NCI-H2227 (cell line): ENCODE results near the gene TMEM203.

ENCODE experiments used
- DNase-seq: peaks from one replicate; lab custom pipeline; 2025; ENCODE audit not compliant: unreplicated experiment; lab: John Stamatoyannopoulos, UW

TMEM203 gene

DNA sequence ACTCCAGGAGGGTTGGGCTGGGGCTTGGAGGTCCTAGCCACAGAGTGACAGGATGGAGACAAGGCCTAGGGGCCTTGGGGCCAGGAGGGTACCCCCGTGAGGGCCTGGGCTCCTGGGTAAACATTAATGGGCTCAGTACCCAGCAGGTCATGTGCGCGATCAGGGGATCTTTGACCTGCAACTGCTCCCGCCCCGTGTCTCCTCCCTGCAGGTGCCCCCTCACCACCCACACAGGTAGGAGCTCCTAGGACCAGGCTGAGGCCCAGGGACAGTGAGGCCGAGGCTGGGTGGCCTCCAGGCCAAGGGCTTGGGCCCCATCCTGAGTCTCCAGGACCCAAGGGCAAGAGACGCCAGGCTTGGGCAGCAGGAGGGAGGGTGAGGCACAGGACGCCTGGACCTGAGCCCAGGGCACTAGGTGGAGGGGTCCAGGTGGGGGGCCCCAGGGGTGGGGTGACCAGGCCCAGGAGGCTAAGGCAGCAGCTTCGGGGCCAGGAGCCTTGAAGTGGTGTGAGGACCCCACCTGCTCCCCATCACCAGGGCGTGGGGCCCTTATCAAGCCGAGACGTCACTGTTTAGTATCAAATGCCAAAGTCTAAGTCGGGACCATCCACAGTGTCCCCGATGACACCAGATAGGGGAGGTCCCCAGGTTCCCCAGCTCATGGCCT, 25.4 kb upstream of the TMEM203 start, which contains the start of gene SLC34A3:
Gene SLC34A3 (plus strand): TSS at position 197 of the 667 bp plus-strand sequence. CDS start 802 bp downstream, outside the sequence.
- no peak for DNase-seq

DNA sequence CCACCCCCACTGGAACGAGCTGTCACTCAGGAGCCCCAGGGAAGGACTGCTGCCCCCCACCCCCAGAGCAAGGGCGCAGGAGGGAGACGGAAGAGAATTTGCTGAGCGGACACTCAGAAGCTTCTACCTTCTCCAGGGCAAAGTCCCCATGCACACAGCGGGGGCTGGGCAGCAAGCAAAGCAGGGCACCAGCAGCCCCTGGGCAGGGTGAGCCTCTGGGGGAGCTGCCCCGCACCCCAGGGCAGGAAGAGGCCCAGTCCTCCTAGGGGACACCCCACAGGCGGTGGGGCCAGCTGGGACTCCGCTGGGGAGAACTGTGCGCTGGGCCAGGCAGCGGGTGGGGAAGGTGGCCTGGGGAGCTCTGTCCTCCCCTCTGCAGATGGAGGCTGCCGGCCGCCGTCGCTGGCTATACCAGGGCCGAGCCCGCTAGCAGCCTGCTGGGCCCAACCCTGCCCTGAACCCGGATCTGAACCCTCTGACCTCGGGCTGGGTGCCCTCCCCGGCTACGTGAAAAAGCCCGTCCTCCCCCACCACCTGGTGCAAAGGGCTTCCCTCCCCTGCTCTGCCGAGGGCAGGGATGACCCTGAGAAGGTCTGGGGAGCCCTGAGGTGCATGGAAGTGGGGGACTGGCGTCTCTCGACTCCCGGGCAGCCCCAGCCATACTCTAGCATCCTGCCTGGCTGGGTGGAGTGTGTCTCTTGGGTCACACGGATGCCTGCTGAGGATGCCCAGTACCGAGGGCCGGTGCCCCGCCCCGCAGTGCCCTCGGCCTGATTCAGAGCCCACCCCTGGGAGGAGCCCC, 24.7 kb upstream of the TMEM203 start:
- no peak for DNase-seq

DNA sequence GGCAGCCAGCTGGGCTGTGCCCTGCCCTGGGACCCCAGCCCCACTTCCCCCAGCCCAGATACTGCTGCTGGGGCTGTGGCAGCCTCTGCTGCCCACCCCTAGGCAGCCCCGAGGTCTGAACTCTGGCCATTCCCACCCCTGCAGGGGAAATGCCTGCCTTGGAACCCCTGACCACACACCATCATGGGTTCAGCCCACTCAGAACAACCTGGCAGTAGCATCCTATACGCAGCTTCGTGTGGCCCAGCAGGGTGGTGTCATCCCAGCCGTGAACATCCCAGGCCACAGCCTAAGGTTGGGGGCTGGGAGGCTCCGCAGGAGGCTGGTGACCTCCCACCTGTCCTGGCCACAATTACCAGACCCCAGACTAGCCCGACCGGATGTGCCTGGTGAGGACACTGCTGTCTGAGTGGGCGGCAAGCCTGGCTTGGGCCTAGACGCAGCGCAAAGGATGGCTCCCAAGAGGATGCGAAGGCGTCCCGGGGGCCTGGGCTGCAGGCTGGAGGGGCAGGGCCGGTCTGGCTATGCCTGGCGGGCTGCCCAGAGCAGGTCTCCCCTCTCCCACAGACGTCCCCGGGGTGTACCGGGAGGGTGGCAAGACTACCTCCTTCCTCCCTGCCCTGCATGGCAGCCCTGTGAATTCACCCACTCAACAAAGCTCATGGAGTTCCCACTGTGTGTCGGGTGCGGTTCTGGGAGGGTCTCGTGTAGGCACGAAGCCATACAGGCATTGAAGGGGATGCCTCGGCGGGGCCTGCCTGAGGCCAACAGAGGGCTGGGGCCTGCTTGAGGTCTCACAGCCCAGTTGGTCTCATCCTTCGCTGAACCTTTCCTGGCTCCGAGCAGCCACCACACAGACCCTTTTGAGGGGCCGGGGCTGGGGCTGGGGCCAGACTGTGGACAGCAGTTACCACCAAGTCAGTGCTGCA, 23.8 kb upstream of the TMEM203 start:
- DNase-seq = no peak

DNA sequence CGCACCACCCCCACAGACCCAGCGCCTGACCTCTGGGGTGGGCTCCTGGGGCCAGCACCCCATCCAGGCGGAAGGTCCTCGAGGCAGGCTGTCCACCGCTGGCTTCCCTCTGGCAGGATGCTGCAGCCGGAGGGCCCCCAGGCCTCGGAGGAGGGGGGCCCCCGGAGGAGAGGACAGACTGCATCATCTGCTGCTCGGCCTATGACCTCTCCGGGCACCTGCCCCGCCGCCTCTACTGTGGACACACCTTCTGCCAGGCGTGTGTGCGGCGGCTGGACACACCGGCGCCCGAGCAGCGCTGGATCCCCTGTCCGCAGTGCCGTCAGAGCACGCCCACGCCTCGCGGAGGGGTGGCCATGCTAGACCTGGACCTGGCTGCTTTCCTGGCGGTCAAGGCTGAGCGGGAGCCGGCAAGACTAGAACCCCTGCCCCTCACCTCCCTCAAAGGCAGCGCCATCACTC, 23.1 kb upstream of the TMEM203 start:
- DNase-seq = no peak

DNA sequence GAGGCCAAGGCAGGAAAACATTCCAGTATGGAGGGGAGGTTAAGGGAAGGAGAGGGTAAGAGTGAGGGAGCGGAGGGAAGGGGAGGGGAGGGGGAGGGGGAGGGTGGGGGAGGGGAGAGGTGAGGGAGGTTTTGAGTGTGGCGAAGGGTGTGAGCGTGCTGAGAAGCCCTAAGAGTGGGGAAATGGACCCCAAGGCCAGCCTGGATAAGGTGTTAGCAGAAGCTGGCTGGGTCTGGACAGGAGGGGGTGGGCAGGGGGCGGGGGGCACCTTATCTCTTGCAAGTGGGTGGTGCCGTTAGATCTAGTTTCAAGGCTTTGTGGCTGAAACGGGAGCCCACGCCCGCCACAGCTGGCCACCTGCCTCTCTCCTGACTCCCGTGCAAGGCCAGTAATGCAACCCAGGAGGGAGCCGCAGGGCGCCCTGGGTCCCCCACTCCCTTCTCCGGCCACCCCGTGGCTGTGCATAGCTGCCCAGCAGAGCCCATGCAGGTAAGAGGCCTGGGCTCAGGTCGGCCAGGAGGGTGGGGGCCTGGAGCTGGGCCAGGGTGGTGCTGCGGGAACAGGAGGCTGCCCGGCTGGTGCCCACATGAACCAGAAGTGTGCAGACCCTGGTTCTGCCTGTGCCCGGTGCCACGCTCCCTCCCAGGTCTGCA, 22.5 kb upstream of the TMEM203 start:
- DNase-seq = no peak

DNA sequence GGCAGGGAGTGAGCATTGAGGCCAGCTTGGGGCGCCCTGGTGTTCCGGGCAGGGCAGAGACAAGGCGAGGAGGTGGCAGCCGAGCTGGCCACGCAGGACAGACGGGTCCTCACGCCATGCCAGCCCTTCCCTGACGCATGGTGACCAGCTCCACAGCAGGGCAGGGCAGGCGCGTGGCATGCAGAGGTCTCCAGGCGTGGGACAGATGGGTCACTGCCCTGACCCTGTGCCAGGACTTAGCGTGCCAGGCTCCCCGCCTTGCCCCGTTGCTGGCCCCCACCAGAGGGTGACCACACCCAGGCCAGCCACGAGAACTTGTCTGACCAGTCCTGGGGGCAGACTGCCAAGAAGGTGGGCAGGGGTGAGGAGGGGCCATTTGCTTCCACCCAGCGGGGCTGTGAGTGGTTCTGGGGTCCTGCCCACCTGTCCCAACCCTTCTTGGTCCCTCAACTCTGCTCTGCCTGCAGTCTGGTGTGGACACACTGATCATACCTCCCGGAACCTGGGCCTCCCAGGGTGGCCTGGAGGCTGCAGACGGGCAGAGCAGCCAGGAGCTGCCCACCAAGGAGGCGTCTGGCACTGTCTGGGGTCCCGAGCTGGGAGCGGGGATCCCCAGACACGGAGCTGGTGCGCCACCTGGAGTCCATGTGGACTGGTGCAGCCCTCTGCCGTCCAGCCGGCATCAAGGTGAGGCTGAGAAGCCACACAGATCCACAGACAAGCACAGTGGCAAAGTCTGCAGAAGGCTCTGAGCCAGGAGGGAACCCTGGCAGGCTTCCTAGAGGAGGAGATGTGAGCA, 21.8 kb upstream of the TMEM203 start, which contains the start of gene RNF224:
Gene RNF224 (plus strand): TSS at position 449 of the 799 bp plus-strand sequence. CDS start 834 bp downstream, outside the sequence.
- DNase-seq = peak; percentile 77

DNA sequence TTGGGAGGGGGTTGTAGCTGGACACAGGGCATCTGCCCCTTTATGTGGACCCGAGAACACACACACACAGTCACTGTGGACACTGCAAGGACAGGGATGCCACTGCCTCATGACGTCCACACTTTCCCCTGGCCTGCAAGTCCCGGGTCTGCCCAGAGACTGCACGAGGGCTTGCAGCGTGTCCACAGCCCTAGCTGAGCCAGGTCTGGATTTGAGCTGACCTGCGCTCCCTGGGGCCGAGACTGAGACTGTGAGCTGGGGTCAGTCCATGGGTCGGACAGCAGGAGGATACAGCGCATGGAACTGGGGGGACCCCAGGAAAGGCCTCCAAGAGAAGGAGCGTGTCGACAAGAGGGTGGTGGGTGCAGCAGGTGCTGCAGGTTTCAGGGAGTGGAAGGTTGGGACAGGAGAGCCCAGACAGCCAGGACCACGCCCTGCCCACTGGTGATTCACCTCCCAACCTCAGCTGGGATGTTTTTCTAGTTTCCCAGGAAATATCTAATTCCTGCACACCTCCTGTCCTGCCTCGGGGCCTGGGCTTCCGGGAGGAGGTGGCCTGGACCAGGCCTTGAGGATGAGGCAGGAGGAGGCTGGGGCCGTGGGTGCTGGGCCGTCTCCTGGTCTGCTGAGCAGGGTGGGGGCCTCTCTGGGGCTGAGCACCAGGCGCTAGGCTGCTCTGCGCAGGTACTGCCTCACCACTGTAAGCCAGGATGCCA, 21.0 kb upstream of the TMEM203 start:
- DNase-seq = no peak

DNA sequence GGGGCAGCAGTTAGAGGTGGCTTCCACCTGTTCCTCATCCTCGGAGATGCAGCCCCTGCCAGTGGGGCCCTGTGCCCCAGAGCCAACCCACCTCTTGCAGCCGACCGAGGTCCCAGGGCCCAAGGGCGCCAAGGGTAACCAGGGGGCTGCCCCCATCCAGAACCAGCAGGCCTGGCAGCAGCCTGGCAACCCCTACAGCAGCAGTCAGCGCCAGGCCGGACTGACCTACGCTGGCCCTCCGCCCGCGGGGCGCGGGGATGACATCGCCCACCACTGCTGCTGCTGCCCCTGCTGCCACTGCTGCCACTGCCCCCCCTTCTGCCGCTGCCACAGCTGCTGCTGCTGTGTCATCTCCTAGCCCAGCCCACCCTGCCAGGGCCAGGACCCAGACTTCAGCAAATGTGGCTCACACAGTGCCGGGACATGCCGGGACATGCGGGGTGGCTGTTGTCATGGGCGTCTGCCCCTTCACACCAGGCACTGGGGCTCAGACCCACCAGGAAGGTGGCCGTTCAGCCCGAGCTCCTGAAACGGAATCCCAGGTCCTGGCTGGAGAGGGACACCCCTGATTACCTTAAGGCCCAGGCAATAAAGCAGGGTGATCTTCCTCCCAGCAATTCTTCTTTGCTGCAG, 20.4 kb upstream of the TMEM203 start:
- DNase-seq = no peak

DNA sequence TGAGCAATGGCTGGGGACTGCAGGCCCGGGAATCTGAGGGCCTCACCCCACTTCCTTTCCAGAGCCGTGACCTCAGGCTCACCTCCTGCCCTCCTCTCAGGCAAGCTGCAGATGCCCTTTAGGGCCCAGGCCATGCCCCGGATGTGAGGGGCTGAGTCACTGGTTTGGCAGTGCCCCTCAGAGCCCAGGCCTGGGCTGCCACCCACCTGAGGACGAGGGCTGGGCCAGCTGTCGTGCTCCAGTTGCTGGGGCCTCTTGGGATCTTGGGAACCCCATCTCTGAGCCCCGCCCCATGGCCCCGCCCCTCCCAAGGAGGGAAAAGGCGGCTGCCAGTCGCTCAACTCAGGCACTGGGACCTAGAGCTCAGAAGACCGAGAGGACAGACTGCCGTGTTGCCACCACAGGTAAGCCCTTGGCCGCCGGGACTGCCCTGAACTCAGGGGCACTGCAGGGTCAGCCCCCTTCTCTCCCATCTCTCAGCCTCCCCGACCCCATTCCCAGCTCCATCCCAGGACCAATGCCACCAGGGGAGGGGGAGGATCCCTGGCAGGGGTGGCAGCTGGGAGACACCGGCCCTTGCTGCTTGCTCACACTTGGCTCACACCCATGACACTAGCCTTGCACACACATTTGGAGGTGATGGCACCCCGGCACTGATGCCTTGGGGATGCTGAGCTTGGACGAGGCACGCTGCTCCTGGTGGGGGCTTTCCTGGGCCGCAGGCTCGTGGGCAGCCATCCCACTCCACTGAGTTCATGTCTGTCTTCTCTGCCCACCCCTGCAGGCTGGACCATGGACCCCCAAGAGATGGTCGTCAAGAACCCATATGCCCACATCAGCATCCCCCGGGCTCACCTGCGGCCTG, 19.6 kb upstream of the TMEM203 start, which contains the start of gene CYSRT1:
Gene CYSRT1 (plus strand): TSS at position 345 of the 865 bp plus-strand sequence. CDS start 448 bp downstream, at position 793.
- no peak for DNase-seq

DNA sequence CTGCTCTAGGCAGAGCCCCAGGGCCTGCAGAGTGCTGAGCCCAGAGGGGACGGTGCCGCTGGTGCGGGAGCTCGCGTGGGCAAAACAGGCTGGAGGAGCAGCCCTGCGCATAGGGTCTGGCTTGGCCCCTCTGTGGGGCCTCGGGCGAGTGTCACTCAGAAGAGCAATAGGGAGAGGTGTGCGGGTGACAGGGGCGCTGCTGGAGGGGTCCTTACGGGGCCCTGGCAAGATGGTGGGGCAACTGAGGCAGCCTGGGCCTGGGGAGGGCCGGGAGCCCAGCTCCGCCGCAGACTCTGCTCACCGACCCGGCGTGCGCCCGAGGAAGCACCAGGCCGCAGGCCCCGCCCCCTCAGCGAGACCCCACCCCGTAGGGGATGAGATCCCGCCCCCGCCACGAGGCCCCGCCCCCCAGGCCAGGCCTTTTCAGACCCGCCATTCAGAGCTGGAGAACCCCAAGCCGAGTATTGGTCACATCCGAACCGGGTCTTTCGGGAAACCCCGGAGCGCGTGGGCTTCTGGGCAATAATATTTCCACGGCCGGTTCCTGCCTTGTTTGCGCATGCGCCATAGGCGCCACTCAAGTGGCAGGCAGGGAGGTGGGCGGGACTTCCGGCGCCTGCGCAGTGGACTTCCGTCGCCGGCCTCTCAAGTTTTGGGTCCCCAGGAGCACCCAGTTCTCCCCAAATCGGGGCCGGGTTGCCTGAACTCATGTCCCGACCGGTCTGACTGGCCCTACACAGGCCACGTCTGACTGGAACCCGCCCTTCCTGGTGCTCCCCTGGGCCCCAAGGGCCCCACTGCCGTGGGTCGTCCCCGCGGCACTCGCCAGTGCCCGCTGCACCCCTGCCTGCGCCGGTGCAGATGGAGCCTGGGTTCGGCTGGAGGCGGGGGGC, 17.9 kb upstream of the TMEM203 start:
- peak; percentile 95 for DNase-seq

DNA sequence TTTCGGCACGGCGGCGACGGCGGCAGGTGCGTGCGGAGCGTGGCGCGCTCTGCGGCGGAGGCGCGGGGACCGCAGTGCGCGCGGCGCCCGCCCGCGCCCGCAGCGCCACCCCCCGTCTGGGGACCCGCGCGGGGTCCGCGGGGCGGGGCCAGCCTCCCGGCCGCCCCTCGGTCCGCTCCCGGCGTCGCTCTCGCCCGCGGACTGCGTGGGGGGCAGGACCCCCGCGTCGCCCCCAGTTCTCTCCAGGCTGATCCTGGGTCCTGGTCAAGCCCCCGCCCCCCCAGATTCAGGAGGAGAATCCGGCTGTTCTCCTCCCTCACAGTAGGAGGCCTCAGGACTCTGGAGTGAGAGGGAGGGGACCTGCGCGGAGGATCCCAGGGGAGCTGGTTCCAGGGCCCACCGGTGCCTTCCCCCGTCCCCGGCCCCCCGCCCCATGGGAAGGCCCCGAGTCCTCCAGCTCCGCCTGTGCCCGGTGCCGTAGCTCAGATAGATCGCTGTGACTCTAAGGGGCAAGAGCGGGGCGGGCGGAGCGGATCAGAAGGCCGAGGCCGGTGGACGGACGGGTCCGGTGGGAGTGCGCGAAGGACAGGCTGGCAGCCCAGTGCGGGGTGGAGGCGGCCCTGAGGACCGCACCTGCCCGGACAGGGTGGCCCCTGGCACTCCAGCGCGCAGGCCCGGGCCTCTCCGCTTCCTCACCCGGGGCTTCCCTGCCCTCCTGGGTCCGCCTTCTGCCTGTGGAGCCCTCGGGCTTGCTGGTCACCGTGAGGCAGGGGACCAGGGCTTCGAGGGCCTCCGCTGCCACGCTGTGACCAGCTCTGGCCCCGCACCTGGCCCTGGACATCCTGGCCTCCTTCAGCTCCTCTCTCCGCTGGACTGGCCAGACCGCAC, 17.0 kb upstream of the TMEM203 start, which contains the start of gene RNF208:
Gene RNF208 (minus strand): TSS at position 51 of the 888 bp plus-strand sequence. CDS start 1,028 bp downstream, outside the sequence.
- peak; percentile 35 for DNase-seq

DNA sequence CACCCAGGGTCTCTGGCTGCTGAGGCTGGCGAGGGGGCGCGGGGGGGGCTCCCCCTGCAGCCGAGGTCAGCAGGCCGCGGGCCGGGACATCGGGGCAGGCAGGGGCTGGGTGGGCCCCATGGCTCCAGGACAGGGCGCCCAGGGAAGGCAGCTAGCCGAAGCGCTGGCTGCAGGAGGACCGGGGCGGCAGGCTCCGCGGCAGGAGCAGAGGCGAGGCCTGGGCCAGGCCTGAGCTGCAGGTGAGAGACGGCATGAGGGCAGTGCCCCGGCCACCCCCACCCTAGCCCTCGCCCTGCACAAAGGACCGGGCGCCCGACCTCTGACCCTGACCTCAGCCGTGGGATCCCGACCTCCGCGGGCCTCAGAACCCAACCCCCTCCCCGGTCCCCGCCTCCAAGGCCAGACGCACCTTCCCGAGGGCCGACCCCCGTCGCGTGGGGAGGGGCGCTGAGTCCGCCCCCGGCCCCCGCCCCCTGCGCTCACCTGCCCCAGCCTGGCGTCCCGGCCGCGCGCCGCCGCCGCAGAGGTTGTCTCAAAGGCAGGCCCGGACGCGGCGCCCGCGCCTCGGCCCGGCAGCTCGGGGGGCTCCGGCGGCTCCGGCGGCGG, 16.2 kb upstream of the TMEM203 start:
- DNase-seq = peak; percentile 43

DNA sequence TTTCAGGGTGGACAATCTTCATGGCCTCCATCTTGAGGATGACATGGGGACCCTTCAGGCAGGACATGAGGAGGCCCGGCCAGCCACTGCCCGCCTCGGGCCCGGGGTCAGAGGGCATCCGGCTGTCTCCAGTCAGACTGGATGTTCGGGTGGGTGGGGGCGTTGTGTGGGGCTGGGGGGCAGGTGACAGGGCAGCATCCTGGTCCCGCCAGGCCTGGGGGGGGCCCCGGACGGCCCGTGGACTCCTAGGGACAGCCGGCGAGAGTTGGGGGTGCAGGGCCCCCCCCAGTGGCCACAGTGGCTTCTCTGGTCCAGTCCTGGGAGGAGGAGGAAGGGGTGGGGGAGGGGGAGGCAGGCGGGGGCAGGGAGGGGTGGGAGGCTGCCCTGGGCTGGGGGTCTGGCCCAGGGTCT, 15.7 kb upstream of the TMEM203 start:
- no peak for DNase-seq

DNA sequence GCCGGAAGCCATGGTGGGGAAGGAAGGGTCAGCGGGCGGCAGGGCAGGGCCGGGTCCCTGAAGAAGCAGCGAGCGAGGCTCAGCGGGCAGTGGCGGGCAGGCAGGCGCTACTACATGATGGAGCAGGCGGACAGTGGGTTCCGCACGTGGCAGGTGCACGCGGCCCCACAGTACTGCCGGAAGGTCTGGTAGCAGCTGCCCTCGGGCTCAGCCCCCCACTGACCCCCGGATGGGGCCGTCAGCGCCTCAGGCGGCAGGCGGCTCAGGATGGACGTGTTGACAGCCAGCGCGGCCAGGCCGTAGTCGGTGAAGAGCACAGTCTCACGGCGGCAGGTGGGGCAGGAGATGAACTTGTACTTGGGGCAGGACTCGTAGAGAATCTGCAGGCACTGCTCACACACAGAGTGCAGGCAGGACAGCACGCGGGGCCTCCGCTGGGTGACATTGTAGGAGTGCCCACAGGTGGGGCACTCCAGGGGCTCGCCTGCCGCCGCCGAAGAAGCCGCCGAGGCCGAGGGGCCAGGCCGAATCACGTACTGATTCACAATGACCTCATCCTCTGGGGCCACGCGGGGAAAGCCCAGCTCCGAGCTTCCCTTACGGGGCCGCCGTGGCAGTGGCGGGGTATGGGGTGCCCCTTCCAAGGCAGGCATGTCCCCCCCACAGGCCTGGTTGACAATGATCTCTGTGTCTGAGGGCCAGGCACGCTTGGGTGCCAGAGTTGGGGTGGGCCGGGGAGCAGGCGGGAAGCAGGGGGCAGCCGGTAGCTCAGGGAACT, 15.1 kb upstream of the TMEM203 start:
- DNase-seq = no peak
